Stimulated activated effector memory CD8-positive, alpha-beta T cell treated with anti-CD3 and anti-CD28 coated beads, Interleukin-12 subunit alpha, Interleukin-12 subunit beta, amount 100 ng/mL, for 72 hours (primary cell): ENCODE data around the gene NELFCD.

Experiments used
- ATAC-seq: fragments of 150-1000 bp; cut with Tn5 transposase; 2 replicates; pipeline ENCODE4 v1.10.0; 2021
- DNase-seq, 2 donors: peaks; one replicate each; pipeline ENCODE4 v3.0.0; 2021 to 2022; ENCODE audit warnings: low spot score in 2 of 2
- H3K27ac Mint-ChIP-seq: one replicate; pipeline ENCODE4 v1.8.0; 2022; ENCODE audit warnings: mild to moderate bottlenecking, mixed read lengths
- H3K36me3 Mint-ChIP-seq: one replicate; pipeline ENCODE4 v1.8.0; 2022; ENCODE audit warnings: mild to moderate bottlenecking, mixed read lengths
- H3K4me1 Mint-ChIP-seq: one replicate; pipeline ENCODE4 v1.8.0; 2022; ENCODE audit warnings: mixed read lengths
- H3K4me3 Mint-ChIP-seq: one replicate; pipeline ENCODE4 v1.8.0; 2022; ENCODE audit warnings: mild to moderate bottlenecking, mixed read lengths
- H3K9me3 Mint-ChIP-seq: one replicate; pipeline ENCODE4 v1.8.0; 2022; ENCODE audit warnings: mixed read lengths

NELFCD gene

GRCh38 chr20:58997141-58997770 is 16.2 kb downstream of the NELFCD start:
- Mint-ChIP-seq H3K9me3 (no peaks in the 10 kb centered on the region), H3K27ac (peak overlapping the region; percentile 30), H3K4me1 (peaks cover 15% of the 10 kb centered on the region), H3K36me3 (peaks cover 83% of the 10 kb centered on the region), H3K4me3 (no peak overlapping the region)
- no peak for ATAC-seq
- no peak for DNase-seq

DNA sequence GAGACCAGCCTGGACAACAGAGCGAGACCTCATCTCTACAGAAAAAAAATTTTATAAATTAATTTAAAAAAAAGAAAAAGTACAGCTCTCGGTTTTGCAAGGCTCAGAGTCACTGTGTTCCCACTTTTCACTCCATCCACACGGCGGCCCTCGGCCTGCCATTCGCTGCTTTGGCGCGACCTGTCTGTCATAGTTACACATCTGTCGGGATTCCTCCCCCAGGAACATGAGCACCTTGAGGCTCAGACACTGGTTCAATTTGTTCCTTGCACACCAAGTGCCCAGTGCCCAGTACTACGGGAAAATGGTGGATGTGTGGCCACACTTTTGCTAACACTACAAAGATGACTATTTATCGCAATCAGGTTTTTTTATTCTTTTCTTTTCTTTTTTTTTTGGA is 17.6 kb downstream of the NELFCD start:
- ATAC-seq: no peak
- peaks cover 29% of the 10 kb centered on the region for H3K4me1 Mint-ChIP-seq
- H3K4me3 Mint-ChIP-seq: no peak overlapping the region
- H3K27ac Mint-ChIP-seq: peak overlapping the region; percentile 26
- H3K9me3 Mint-ChIP-seq: no peaks in the 10 kb centered on the region
- H3K36me3 Mint-ChIP-seq: peaks cover 74% of the 10 kb centered on the region
- DNase-seq: no peak

DNA sequence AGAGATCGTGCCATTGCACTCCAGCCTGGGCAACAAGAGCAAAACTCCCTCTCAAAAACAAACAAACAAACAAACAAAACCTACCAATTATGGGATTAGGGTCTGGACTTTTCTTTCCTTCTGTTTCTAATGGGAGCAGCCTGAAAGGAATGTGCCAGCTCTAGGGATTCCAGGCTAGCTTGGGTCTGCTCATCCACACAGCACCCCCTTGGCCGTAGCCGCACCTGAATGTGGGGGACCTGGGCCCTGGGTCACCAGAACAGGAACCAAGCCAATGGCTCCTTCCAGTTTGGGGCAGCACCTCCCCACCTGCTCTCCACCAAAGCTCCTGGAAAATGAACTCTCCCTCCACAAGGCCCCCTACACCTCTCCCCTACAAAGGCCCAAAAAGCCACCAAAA is 19.3 kb downstream of the NELFCD start:
- peaks cover 44% of the 10 kb centered on the region for H3K4me1 Mint-ChIP-seq
- DNase-seq: no peak
- peaks cover 58% of the 10 kb centered on the region for H3K36me3 Mint-ChIP-seq
- no peaks in the 10 kb centered on the region for H3K9me3 Mint-ChIP-seq
- ATAC-seq: no peak
- H3K4me3 Mint-ChIP-seq: no peak overlapping the region
- H3K27ac Mint-ChIP-seq: no peak overlapping the region

DNA sequence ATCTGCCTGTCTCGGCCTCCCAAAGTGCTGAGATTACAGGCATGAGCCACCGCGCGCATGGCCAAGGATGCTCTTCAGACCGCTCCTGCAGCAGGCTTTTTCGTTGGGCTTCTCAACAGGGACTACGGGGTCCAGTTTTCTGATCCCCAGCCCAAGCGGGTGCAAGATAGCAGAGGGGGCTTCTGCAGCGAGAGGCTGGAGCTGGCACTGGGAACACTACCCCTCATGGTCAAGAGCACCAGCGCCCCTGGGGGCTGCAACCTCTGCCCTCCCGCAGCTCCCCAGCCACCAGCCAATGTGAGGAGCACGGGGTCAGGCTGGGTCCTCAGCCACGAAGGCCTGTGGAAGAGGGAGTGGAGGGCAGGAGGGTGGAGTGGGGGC is 20.0 kb downstream of the NELFCD start:
- DNase-seq (no peak), ATAC-seq (no peak)
- no peaks in the 10 kb centered on the region for H3K9me3 Mint-ChIP-seq
- H3K36me3 Mint-ChIP-seq: peaks cover 50% of the 10 kb centered on the region
- H3K4me1 Mint-ChIP-seq: peaks cover 44% of the 10 kb centered on the region
- H3K4me3 Mint-ChIP-seq: no peak overlapping the region
- H3K27ac Mint-ChIP-seq: no peak overlapping the region

- H3K9me3 Mint-ChIP-seq: no peaks in the 10 kb centered on the region
- ATAC-seq (no peak), DNase-seq (no peak)
- no peak overlapping the region for H3K27ac Mint-ChIP-seq
- no peak overlapping the region for H3K4me3 Mint-ChIP-seq
- peaks cover 45% of the 10 kb centered on the region for H3K36me3 Mint-ChIP-seq
- H3K4me1 Mint-ChIP-seq: peaks cover 47% of the 10 kb centered on the region
These were observed 20.6 kb downstream of the NELFCD start for GRCh38 chr20:59001449-59002171.

- Mint-ChIP-seq H3K27ac (peak overlapping the region; percentile 93), H3K36me3 (peaks cover 37% of the 10 kb centered on the region), H3K9me3 (no peaks in the 10 kb centered on the region), H3K4me1 (peaks cover 47% of the 10 kb centered on the region), H3K4me3 (no peak overlapping the region)
- DNase-seq (no peak), ATAC-seq (no peak)
These were observed 21.3 kb downstream of the NELFCD start for GRCh38 chr20:59002388-59002787.

DNA sequence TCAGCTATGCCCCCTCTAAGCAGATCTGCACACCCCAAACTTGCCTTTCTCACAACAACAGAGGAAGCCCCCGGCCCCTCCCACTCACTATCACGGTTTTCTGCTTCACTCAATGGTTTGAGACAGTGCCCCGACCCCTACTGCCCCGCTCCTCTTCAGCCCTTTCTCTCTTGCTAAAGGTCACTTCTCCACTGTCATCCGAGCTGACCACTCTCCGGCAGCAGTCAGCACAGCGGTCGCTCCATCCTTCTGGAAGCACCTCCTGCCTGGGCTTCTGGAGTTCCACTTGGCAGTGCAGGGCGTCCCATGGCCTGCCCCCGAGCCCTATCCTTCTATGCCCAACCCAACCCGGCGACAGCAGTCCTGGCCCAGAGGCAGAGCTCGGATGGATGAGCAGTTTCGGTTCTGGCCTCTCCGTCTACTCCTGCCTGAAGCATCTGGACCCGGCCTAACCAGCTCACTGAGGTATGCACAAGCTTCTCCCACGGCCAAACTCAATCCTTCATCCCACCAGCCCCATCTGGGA is 21.9 kb downstream of the NELFCD start:
- Mint-ChIP-seq H3K27ac (peak overlapping the region; percentile 93), H3K4me1 (peaks cover 53% of the 10 kb centered on the region), H3K9me3 (no peaks in the 10 kb centered on the region), H3K36me3 (peaks cover 32% of the 10 kb centered on the region), H3K4me3 (no peak overlapping the region)
- DNase-seq (no peak), ATAC-seq (no peak)

GRCh38 chr20:59003836-59004492 is 22.9 kb downstream of the NELFCD start:
- H3K4me1 Mint-ChIP-seq: peaks cover 53% of the 10 kb centered on the region
- H3K27ac Mint-ChIP-seq: peak overlapping the region; percentile 93
- ATAC-seq (no peak), DNase-seq (no peak)
- H3K9me3 Mint-ChIP-seq: no peaks in the 10 kb centered on the region
- H3K36me3 Mint-ChIP-seq: peaks cover 21% of the 10 kb centered on the region
- peak overlapping the region; percentile 80 for H3K4me3 Mint-ChIP-seq

DNA sequence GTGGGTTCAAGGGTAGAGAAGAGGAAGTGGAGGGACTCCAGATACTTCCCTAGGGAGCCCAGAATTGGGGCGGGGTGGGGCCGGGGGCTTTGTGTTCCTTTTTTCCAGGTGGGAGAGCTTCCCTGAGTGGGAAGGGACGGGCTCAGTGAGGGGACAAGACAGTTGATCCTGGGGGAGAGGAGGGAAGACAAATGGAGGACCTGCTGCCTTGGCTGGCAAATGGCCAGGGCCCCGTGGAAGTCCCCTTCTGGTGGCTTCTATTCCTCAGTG is 23.4 kb downstream of the NELFCD start:
- no peak for ATAC-seq
- Mint-ChIP-seq H3K4me3 (peak overlapping the region; percentile 80), H3K27ac (peak overlapping the region; percentile 93), H3K4me1 (peaks cover 53% of the 10 kb centered on the region), H3K9me3 (no peaks in the 10 kb centered on the region), H3K36me3 (peaks cover 18% of the 10 kb centered on the region)
- DNase-seq: no peak

DNA sequence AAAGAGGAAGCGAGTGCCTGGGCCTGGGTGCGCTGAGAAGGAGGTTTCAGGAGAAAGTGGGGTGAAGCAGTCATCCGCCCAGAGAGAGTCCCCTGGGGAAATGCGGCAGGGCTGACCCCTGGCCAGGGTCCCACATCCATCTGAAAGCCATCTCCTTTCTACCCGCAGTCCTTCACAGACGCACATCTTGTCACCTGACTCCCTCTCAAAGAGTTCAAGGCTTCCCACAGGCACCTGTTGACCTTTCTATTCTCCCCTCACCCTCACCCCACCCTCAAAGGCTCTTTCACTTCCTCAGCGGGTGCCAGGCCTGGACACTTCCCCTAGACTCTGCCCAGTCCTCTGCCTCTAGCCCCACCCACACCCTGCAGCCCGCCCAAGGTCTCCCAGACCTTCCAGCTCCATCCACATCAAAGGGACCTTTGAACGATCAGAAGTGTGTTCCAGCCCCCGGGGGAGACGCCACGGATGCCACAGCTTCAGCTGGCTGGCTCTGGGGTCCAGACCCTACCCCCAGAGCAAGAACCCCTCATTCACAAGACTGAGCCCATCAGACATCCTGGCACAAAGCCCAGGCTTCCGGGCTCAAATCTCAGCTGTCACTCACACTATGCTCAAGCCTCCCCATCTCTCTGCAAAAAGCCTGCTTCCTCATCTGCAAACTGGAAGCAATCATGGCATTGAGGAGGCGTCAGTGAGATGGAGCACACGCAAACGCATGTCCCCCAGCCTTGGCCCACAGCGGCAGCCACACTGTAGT is 23.9 kb downstream of the NELFCD start:
- H3K27ac Mint-ChIP-seq: peak overlapping the region; percentile 93
- peaks cover 13% of the 10 kb centered on the region for H3K36me3 Mint-ChIP-seq
- ATAC-seq (peak; percentile 39), DNase-seq (peak in 1 of 2 donors; percentile 61)
- peak overlapping the region; percentile 80 for H3K4me3 Mint-ChIP-seq
- H3K9me3 Mint-ChIP-seq: no peaks in the 10 kb centered on the region
- peaks cover 53% of the 10 kb centered on the region for H3K4me1 Mint-ChIP-seq

DNA sequence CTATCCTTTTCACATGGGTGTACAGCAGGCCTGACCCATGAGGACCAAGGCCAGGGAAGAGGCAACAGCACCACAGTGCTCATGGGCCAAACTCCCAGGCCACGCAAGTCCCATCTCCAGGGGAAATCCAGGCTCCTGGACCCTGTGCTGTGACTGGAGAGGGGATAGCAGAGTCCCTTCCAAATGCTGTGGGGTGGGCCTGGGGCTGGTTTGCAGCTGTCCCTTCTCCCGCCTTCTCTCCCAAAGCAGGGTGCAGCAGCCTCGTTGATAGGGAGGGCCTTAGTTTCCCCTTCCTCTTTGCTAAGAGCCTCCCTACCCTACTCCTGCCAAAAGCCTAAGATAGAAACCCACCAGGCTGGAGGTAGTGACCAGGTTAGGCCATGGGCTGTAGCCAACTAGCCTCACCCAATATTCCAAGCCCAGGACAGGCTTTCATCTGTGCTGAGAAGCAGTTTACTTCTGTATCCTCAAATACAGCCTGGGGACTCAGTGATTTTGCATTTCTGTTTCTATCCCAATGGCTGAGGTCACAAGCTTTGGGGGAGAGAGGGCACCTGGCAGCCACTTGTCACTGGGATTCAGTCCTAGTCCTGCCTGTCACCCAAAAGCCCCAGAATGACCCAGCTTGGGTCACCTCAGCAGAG is 24.6 kb downstream of the NELFCD start:
- H3K36me3 Mint-ChIP-seq: peaks cover 6% of the 10 kb centered on the region
- H3K27ac Mint-ChIP-seq: peak overlapping the region; percentile 93
- H3K4me1 Mint-ChIP-seq: peaks cover 53% of the 10 kb centered on the region
- H3K4me3 Mint-ChIP-seq: peak overlapping the region; percentile 80
- DNase-seq (no peak), ATAC-seq (no peak)
- H3K9me3 Mint-ChIP-seq: no peaks in the 10 kb centered on the region

- Mint-ChIP-seq H3K27ac (peak overlapping the region; percentile 93), H3K4me3 (peak overlapping the region; percentile 80), H3K9me3 (no peaks in the 10 kb centered on the region), H3K4me1 (peaks cover 58% of the 10 kb centered on the region), H3K36me3 (peaks cover 6% of the 10 kb centered on the region)
- no peak for DNase-seq
- ATAC-seq: peak; percentile 3
These were observed 25.3 kb downstream of the NELFCD start for GRCh38 chr20:59006167-59006863.

DNA sequence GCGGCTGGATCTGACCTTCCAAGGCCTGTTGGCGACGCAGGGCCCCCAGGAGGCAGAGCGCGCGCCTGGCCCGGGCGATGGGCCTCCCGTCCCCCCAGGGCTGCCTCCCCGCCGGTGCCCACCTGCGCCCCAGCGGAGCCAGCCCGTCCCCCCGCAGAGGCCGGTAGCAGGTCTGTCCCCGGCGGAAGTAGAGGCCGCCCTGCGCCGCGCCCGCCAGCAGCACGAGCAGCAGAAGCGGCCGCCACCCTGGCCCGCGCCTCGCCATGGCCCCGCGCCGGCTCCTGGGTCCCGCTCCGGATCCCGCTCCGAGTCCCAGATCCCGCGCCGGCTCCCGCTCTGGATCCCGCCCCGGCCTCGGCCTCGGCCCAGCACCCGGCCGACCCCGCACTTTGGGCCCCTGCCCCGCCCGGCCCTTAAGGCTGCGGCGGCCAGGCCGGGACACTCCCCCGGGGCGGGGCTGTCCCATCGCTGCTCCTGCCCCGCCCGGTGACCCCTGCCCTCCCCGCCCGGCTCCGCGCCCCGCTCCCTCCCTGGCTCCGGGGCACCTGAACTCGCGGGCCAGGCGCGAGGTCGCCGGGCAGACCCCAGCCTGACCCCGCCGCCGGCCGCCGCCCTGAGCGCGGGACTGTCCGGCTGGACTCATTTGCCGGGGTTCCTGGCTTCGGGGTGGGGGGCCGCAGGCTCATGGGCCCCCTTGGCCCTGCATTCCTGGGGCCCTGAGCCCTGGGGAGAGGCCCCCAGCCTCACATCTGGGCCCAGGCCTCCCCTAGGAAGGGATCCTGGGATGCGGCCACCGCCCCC is 26.0 kb downstream of the NELFCD start, which contains the start of gene CTSZ:
CTSZ (minus strand) TSS at position 391 of the 801 bp plus-strand sequence; CDS start at position 265, 126 bp downstream.
- H3K4me1 Mint-ChIP-seq: peaks cover 60% of the 10 kb centered on the region
- H3K36me3 Mint-ChIP-seq: peaks cover 6% of the 10 kb centered on the region
- DNase-seq (peak; percentile 37 to 65), ATAC-seq (peak; percentile 81)
- peak within 1 kb of the TSS; percentile 93 for H3K27ac Mint-ChIP-seq
- H3K9me3 Mint-ChIP-seq: no peaks in the 10 kb centered on the region
- H3K4me3 Mint-ChIP-seq: peak within 1 kb of the TSS; percentile 80
